NCI-H446 treated with DMSO at 0.1 percent for 48 hours (cell line): ENCODE results near the gene PTPRM.

ENCODE experiments used
- DNase-seq: peaks from one replicate; lab custom pipeline; 2025; lab: John Stamatoyannopoulos, UW

The PTPRM gene

GRCh38 chr18:8004792-8005191 is 437.7 kb downstream of the PTPRM start:
- DNase-seq: no peak

- no peak for DNase-seq
These were observed 438.9 kb downstream of the PTPRM start for GRCh38 chr18:8005870-8006569.

- no peak for DNase-seq
These were observed 439.9 kb downstream of the PTPRM start for GRCh38 chr18:8006979-8007378.

- DNase-seq: no peak
These were observed 440.9 kb downstream of the PTPRM start for GRCh38 chr18:8008033-8008432.

- no peak for DNase-seq
These were observed 444.2 kb downstream of the PTPRM start for GRCh38 chr18:8011361-8011760.

GRCh38 chr18:8011906-8012305 is 444.8 kb downstream of the PTPRM start:
- DNase-seq: no peak

- DNase-seq: no peak
These were observed 451.7 kb downstream of the PTPRM start for GRCh38 chr18:8018701-8019331.

GRCh38 chr18:8019600-8019999 is 452.5 kb downstream of the PTPRM start:
- DNase-seq: no peak

- no peak for DNase-seq
These were observed 453.2 kb downstream of the PTPRM start for GRCh38 chr18:8020132-8020846.

- no peak for DNase-seq
These were observed 461.9 kb downstream of the PTPRM start for GRCh38 chr18:8029061-8029460.

- no peak for DNase-seq
These were observed 462.6 kb downstream of the PTPRM start for GRCh38 chr18:8029731-8030130.

- DNase-seq: no peak
These were observed 463.1 kb downstream of the PTPRM start for GRCh38 chr18:8030201-8030600.

GRCh38 chr18:8031496-8031895 is 464.4 kb downstream of the PTPRM start:
- DNase-seq: no peak

GRCh38 chr18:8034674-8035073 is 467.6 kb downstream of the PTPRM start:
- no peak for DNase-seq

- no peak for DNase-seq
These were observed 469.4 kb downstream of the PTPRM start for GRCh38 chr18:8036551-8036950.

GRCh38 chr18:8037296-8037695 is 470.2 kb downstream of the PTPRM start:
- DNase-seq: no peak

GRCh38 chr18:8040021-8040420 is 472.9 kb downstream of the PTPRM start:
- DNase-seq: no peak

- DNase-seq: no peak
These were observed 474.5 kb downstream of the PTPRM start for GRCh38 chr18:8041526-8042111.

GRCh38 chr18:8044004-8044403 is 476.9 kb downstream of the PTPRM start:
- no peak for DNase-seq

GRCh38 chr18:8045160-8045883 is 478.2 kb downstream of the PTPRM start:
- DNase-seq: no peak

- DNase-seq: no peak
These were observed 478.8 kb downstream of the PTPRM start for GRCh38 chr18:8045884-8046281.

GRCh38 chr18:8046441-8046840 is 479.3 kb downstream of the PTPRM start:
- DNase-seq: no peak
